K562 (cell line): ENCODE measurements around the gene SLC16A6. TPM values are rescaled to one million over a fixed set of nuclear protein-coding genes. Genes with fewer than 3 reads are reported as not detected.

Experiments
- ATAC-seq: fragments of 200-7000 bp; cut with Tn5 transposase; 3 replicates; pipeline ENCODE4 v1.9.1; 2020; ENCODE audit warnings: moderate library complexity
- BruUV-seq: library from RNA; stranded (reverse); fragments of 400-500 nt; replicated peaks from 2 replicates; lab custom pipeline; 2021; lab: Mats Ljungman, UMichigan
- CTCF ChIA-PET: fragments of 300-600 bp; formaldehyde crosslinking; extraction: SDS; loops from one replicate; lab custom pipeline; 2021; ENCODE audit warnings: low intra/inter-chr PET ratio; lab: Yijun Ruan, JAX
- POLR2A ChIA-PET: fragments of 300-600, 350-650 bp; sonication (Branson Sonifier 250); formaldehyde crosslinking; extraction: SDS; loops from one replicate; lab custom pipeline; 2021; ENCODE audit warnings: antibody characterized with exemption, inconsistent platforms; lab: Yijun Ruan, JAX
- DNase-seq, 4 experiments: peaks; one replicate each; pipeline versions ENCODE4 v3.0.0 to v3.0.0-alpha.2; 2011 to 2018; ENCODE audit warnings: low spot score in 3 of 4, mixed read lengths in 3 of 4; ENCODE audit errors: extremely low read depth in 1 of 4
- FAIRE-seq: peaks from 2 replicates; lab custom pipeline; 2011; peaks lifted over from hg19 to GRCh38; lab: Jason Lieb, UNC
- H2AFZ ChIP-seq: 2 replicates; pipeline ENCODE4 v1.6.0; 2011; ENCODE audit warnings: low read depth, low read length, control low read depth, inconsistent platforms
- H3K27ac ChIP-seq: fragments of 200-600 bp; 3 replicates; pipeline ENCODE4 v1.8.0; 2011; ENCODE audit warnings: low read depth, mild to moderate bottlenecking, control low read depth, inconsistent platforms, low read length, moderate library complexity, mixed read lengths; ENCODE audit errors: extremely low read depth
- H3K27me3 ChIP-seq, 2 experiments: fragments of 300-600 bp in 1 of 2; 2 replicates in 1 of 2; 3 replicates in 1 of 2; pipeline versions ENCODE4 v1.6.0 to v1.8.0; 2011; ENCODE audit warnings: inconsistent platforms in 2 of 2, low read length in 2 of 2, mild to moderate bottlenecking in 1 of 2, mixed read lengths in 1 of 2, moderate library complexity in 1 of 2; ENCODE audit not compliant: control insufficient read depth in 2 of 2, insufficient read depth in 2 of 2
- H3K36me3 ChIP-seq: fragments of 300-600 bp; 3 replicates; pipeline ENCODE4 v1.8.0; 2011; ENCODE audit warnings: mild to moderate bottlenecking, low read length, inconsistent platforms; ENCODE audit not compliant: control insufficient read depth, insufficient read depth
- H3K4me1 ChIP-seq, 2 experiments: fragments of 200-600 bp in 1 of 2; replicated peaks in 1 of 2; 2 replicates in 1 of 2; 3 replicates in 1 of 2; pipeline versions ENCODE4 v1.5.1 to v1.8.0; 2011; ENCODE audit warnings: inconsistent platforms in 2 of 2, low read length in 2 of 2, mild to moderate bottlenecking in 1 of 2, mixed read lengths in 1 of 2, moderate library complexity in 1 of 2; ENCODE audit not compliant: control insufficient read depth in 2 of 2, insufficient read depth in 2 of 2
- H3K4me2 ChIP-seq: 2 replicates; pipeline ENCODE4 v1.6.1; 2011; ENCODE audit warnings: low read length, control low read depth, inconsistent platforms, mixed read lengths; ENCODE audit not compliant: insufficient read depth
- H3K4me3 ChIP-seq: fragments of 200-600 bp; sonication (generic), shearing (Covaris generic); 2 replicates; pipeline ENCODE4 v1.5.1; 2016; ENCODE audit warnings: control low read depth, inconsistent platforms
- H3K79me2 ChIP-seq: fragments of 200-600 bp; 3 replicates; pipeline ENCODE4 v1.8.0; 2011; ENCODE audit warnings: low read length, inconsistent platforms; ENCODE audit not compliant: control insufficient read depth, insufficient read depth
- H3K9ac ChIP-seq, 2 experiments: 2 replicates each; pipeline versions ENCODE4 v1.6.0 to v1.6.1; 2011; ENCODE audit warnings: low read depth in 2 of 2, low read length in 2 of 2, control low read depth in 1 of 2, inconsistent platforms in 1 of 2, mild to moderate bottlenecking in 1 of 2, mixed read lengths in 1 of 2; ENCODE audit not compliant: insufficient read depth in 1 of 2
- H3K9me1 ChIP-seq: one replicate; pipeline ENCODE4 v1.6.0; 2011; ENCODE audit warnings: inconsistent platforms, mild to moderate bottlenecking, low read length, moderate library complexity; ENCODE audit not compliant: control insufficient read depth, insufficient read depth
- H3K9me3 ChIP-seq: replicated peaks from 2 replicates; pipeline ENCODE4 v1.5.1; 2011; ENCODE audit warnings: low read depth, low read length, inconsistent platforms; ENCODE audit not compliant: control insufficient read depth, insufficient read depth
- H4K20me1 ChIP-seq: replicated peaks from 2 replicates; pipeline ENCODE4 v1.6.1; 2011; ENCODE audit warnings: low read length, inconsistent platforms, mixed read lengths; ENCODE audit not compliant: control insufficient read depth, insufficient read depth
- CBFA2T3 ChIP-seq: fragments of 450-650 bp; IDR thresholded peaks from 2 replicates; pipeline ENCODE4 v1.6.1; 2017
- EHMT2 ChIP-seq: fragments of 450-650 bp; IDR thresholded peaks from 2 replicates; pipeline ENCODE4 v1.6.1; 2018; ENCODE audit warnings: antibody characterized with exemption
- ETV6 ChIP-seq, 3 experiments: fragments of 150-350 bp in 1 of 3; sonication (generic) in 1 of 3; formaldehyde crosslinking in 1 of 3; IDR thresholded peaks; 2 replicates each; pipeline versions ENCODE4 v1.6.1 to v1.8.0; 2014 to 2022; ENCODE audit warnings: borderline replicate concordance in 2 of 3, low read depth in 2 of 3, antibody characterized with exemption in 1 of 3, low read length in 1 of 3, mild to moderate bottlenecking in 1 of 3, missing genetic modification reagents in 1 of 3
- FOXA1 ChIP-seq: fragments of 450-650 bp; IDR thresholded peaks from 2 replicates; pipeline ENCODE4 v1.6.1; 2016; ENCODE audit warnings: mild to moderate bottlenecking, borderline replicate concordance
- GABPB1 ChIP-seq: sonication (generic); formaldehyde crosslinking; IDR thresholded peaks from 2 replicates; pipeline ENCODE4 v1.8.0; 2022; ENCODE audit warnings: mild to moderate bottlenecking, missing genetic modification reagents
- KAT2B ChIP-seq: IDR thresholded peaks from one replicate; pipeline ENCODE4 v1.6.1; 2012; ENCODE audit warnings: low read depth, mild to moderate bottlenecking, control low read depth, inconsistent platforms, low read length, moderate library complexity
- NONO ChIP-seq, 2 experiments: fragments of 200-400 bp in 1 of 2; fragments of 450-650 bp in 1 of 2; formaldehyde crosslinking in 1 of 2; IDR thresholded peaks; 2 replicates each; pipeline ENCODE4 v1.6.1; 2017; ENCODE audit warnings: low read depth in 2 of 2, mild to moderate bottlenecking in 2 of 2, moderate library complexity in 2 of 2, low read length in 1 of 2
- PHB2 ChIP-seq: fragments of 450-650 bp; IDR thresholded peaks from 2 replicates; pipeline ENCODE4 v1.6.1; 2017; ENCODE audit warnings: low read depth
- POLR3A ChIP-seq: IDR thresholded peaks from 2 replicates; pipeline ENCODE4 v1.6.1; 2011; ENCODE audit warnings: borderline replicate concordance, mild to moderate bottlenecking, moderate library complexity; ENCODE audit not compliant: insufficient read length, insufficient read depth; ENCODE audit errors: extremely low read depth
- PRPF4 ChIP-seq: fragments of 200-400 bp; formaldehyde crosslinking; IDR thresholded peaks from one replicate; pipeline ENCODE4 v1.6.1; 2017; ENCODE audit warnings: low read length, low read depth, mild to moderate bottlenecking; ENCODE audit not compliant: insufficient read depth, poor library complexity, severe bottlenecking
- RBM25 ChIP-seq: fragments of 200-400 bp; formaldehyde crosslinking; IDR thresholded peaks from 2 replicates; pipeline ENCODE4 v1.6.1; 2018; ENCODE audit warnings: low read length, low read depth, moderate library complexity; ENCODE audit not compliant: severe bottlenecking
- SIX5 ChIP-seq, 2 experiments: IDR thresholded peaks; 2 replicates each; pipeline ENCODE4 v1.6.1; 2011; ENCODE audit warnings: low read length in 2 of 2, borderline replicate concordance in 1 of 2, low read depth in 1 of 2, mild to moderate bottlenecking in 1 of 2, moderate library complexity in 1 of 2; ENCODE audit not compliant: insufficient read depth in 1 of 2
- WGBS: fragments of 100-300 bp; shearing (Covaris generic); methylation state at CpG from one replicate; pipeline ENCODE4 v1.1.6; 2016; ENCODE audit warnings: low coverage, mixed read lengths; ENCODE audit not compliant: insufficient coverage; ENCODE audit errors: missing lambda C conversion rate; 5-methylcytosine and 5-hydroxymethylcytosine counted together
- in situ Hi-C: fragments of 300-500 bp; cut with MboI; formaldehyde crosslinking; loops from 4 replicates; pipeline ENCODE4 v1.15.0; 2018; ENCODE audit warnings: inconsistent platforms, mixed read lengths
- intact Hi-C: fragments of 100-400 bp; cut with micrococcal nuclease; formaldehyde crosslinking; loops from 2 replicates; pipeline ENCODE4 v1.14.2; 2022
- polyA plus RNA-seq, 8 experiments: library from polyadenylated mRNA; depleted of rRNA in 4 of 8; stranded (reverse) in 5 of 8; unstranded in 3 of 8; fragments of >200 nt; fragmentation: Nextera tagmentation in 2 of 8; fragmentation: Illumina TruSeq in 1 of 8; extraction: Ambion mirVana in 2 of 8; extraction: Trizol in 1 of 8; gene quantifications; 2 replicates each; pipeline versions ENCODE4 v1.2.1 to v1.2.3, GENCODE V29; 2011 to 2014; ENCODE audit warnings: inconsistent platforms in 1 of 8, missing spikeins in 1 of 8
- total RNA-seq, 7 experiments: library from RNA; depleted of rRNA in 6 of 7; stranded (reverse); fragments of >200 nt in 6 of 7; fragmentation: Illumina TruSeq in 2 of 7; extraction: Trizol in 2 of 7; gene quantifications; 2 replicates each; pipeline versions ENCODE4 v1.2.1 to v1.2.3, GENCODE V29; 2011 to 2021; ENCODE audit warnings: low replicate concordance in 1 of 7
- TF ChIP-seq, protein P1 (sequence below): sonication (generic); formaldehyde crosslinking; IDR thresholded peaks from 2 replicates; pipeline ENCODE4 v1.8.0; 2022; ENCODE audit warnings: missing genetic modification reagents, mild to moderate bottlenecking, borderline replicate concordance

The SLC16A6 gene
- total and polyA plus RNA-seq, 9 of the 15 experiments (the other 6 are each of a cell fraction or from before 2014, with no cell fraction given) = 0.05 to 0.31 (median 0.15) TPM

DNA sequence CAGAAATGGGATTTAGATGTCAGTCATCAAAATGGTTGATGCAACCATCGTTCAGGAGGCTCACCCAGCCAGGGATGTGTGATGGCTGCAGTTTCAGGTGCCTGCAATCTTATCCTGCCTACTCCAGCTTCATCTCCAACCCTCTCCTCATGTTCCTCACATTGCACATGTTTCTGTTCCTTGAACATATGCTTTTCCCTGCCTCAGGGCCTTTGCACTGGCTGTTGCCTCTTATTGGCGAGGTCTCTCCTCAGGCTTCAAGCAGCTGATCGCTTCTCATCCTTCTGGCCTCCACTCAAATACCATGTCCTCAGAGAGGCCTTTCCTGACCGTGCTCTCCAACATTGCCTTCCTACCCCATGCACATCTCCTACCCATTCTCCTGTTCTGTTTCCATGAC lies 25.0 kb upstream of the SLC16A6 start:
- Histone ChIP-seq H3K9ac (no peak overlapping the region), H4K20me1 (no peaks in the 10 kb centered on the region), H3K27me3 (peaks cover 30 to 51% of the 10 kb centered on the region in 2 experiments), H2AFZ (no peak overlapping the region), H3K27ac (no peak overlapping the region), H3K9me3 (no peaks in the 10 kb centered on the region), H3K4me2 (no peak overlapping the region), H3K4me3 (no peak overlapping the region), H3K79me2 (no peaks in the 10 kb centered on the region), H3K36me3 (no peaks in the 10 kb centered on the region), H3K9me1 (no peaks in the 10 kb centered on the region), H3K4me1 (no peaks in the 10 kb centered on the region)
- CTCF ChIA-PET = no interaction called here
- 0% methylated on average over 4 of the region's 4 CpGs for WGBS
- in situ Hi-C loops (no loop called here), intact Hi-C loops (no loop called here)
- BruUV-seq = no TSS peak
- ATAC-seq (no peak), DNase-seq (no peak), FAIRE-seq (no peak)
- POLR2A ChIA-PET = interaction anchor here (0.5 to 0.8 kb wide), 2 partner anchors 45 to 149 kb away, joined by 3 read pairs; no protein-coding TSS in a partner anchor
- TF ChIP-seq RBM25 (peak; percentile 49), NONO (IDR thresholded peaks at IDR 0.05; ENCODE audit: low read depth in 2 of 2, low read length in 1 of 2) (no peak), PHB2 (no peak), GABPB1 (CRISPR knock-in tag) (no peak)

DNA sequence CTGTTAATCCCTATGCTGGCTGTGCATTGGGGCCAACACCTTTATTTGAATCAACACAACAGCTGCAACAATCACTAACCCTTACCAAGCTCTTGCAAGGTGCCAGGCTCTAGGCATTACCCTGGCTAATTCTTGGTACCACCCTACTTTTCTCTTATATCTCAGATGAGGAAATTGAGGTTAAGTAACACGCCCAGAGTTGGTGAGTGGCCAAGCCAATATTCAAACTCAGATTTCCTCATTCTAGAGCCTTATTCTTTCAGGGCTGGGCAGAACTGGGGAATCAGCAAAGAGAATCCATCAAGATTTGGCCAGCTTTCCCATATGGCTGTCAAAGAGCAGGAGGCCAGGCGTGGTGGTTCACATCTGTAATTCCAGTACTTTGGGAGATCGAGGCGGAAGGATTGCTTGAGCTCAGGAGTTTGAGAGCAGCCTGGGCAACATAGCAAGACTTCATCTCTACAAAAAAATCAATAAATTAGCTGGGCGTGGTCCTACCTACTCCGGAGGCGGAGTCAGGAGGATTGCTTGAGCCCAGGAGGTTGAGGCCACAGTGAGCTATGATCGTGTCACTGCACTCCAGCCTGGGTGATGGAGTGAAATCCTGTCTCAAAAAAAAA lies 24.1 kb upstream of the SLC16A6 start:
- peaks cover 26 to 51% of the 10 kb centered on the region in 2 experiments for H3K27me3 ChIP-seq
- ChIA-PET POLR2A (interaction anchor here (0.5 kb wide), 1 partner anchor 44 kb away, joined by 3 read pairs; no protein-coding TSS in a partner anchor), CTCF (no interaction called here)
- no peak overlapping the region for H3K9ac ChIP-seq
- no peak overlapping the region for H3K4me2 ChIP-seq
- H4K20me1 ChIP-seq = no peaks in the 10 kb centered on the region
- no peaks in the 10 kb centered on the region for H3K4me1 ChIP-seq
- BruUV-seq = no TSS peak
- DNase-seq = no peak
- no peaks in the 10 kb centered on the region for H3K79me2 ChIP-seq
- no peak for ATAC-seq
- no peak overlapping the region for H3K4me3 ChIP-seq
- H3K9me3 ChIP-seq = no peaks in the 10 kb centered on the region
- no peak for FAIRE-seq
- no peak overlapping the region for H2AFZ ChIP-seq
- under 1% methylated on average over 8 of the region's 8 CpGs for WGBS
- in situ Hi-C loops = no loop called here
- no peaks in the 10 kb centered on the region for H3K9me1 ChIP-seq
- no peaks in the 10 kb centered on the region for H3K36me3 ChIP-seq
- intact Hi-C loops = no loop called here
- TF ChIP-seq ETV6 (IDR thresholded peaks at IDR 0.05; ENCODE audit: borderline replicate concordance in 1 of 2, low read depth in 2 of 2, low read length in 1 of 2) (no peak), ETV6 (CRISPR knock-in tag; IDR thresholded peaks at IDR 0.05; ENCODE audit: borderline replicate concordance) (no peak), POLR3A (no peak), SIX5 (IDR thresholded peaks at IDR 0.05; ENCODE audit: borderline replicate concordance in 1 of 2, insufficient read depth in 1 of 2, low read depth in 1 of 2, low read length in 2 of 2) (no peak), PRPF4 (no peak), FOXA1 (no peak), KAT2B (no peak), CBFA2T3 (no peak), EHMT2 (no peak)
- TF ChIP-seq, protein P1, sequence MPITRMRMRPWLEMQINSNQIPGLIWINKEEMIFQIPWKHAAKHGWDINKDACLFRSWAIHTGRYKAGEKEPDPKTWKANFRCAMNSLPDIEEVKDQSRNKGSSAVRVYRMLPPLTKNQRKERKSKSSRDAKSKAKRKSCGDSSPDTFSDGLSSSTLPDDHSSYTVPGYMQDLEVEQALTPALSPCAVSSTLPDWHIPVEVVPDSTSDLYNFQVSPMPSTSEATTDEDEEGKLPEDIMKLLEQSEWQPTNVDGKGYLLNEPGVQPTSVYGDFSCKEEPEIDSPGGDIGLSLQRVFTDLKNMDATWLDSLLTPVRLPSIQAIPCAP = no peak
- H3K27ac ChIP-seq = no peak overlapping the region
